VCaP (cell line): ENCODE data around the gene CORIN.
"Not testable (repeated sequence)": the region's sequence is repeated elsewhere in the genome, so short reads cannot be mapped to it uniquely, and the experiment has no call there.

Experiments used
- H3K27ac ChIP-seq: fragments of 450-650 bp; 2 replicates; pipeline ENCODE4 v1.5.1; 2017
- TF ChIP-seq, protein P1 (sequence below): fragments of 450-650 bp; conservative IDR thresholded peaks from 2 replicates; pipeline ENCODE4 v1.5.1; 2017; ENCODE audit warnings: mild to moderate bottlenecking, moderate library complexity

The CORIN gene

DNA sequence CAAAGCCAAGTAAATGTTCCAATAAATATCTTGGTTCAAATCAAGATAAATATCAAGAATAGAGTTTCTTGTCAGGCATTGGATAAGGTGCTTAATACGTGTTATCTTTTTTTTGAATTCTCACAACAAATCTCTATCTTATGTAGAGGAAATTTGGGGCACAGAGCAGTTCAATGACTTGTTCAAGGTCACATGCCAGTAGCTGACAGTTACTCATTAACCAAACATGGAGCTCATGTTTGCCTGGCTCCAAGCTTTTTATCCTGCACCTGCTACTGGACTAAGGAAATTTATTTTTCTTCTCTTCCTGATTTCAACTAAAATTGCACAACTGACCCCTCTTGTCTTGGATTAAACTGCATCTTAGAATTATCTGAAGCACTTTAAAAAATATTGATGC lies 276.5 kb downstream of the CORIN start:
- no peak overlapping the region for H3K27ac ChIP-seq
- TF ChIP-seq, protein P1, sequence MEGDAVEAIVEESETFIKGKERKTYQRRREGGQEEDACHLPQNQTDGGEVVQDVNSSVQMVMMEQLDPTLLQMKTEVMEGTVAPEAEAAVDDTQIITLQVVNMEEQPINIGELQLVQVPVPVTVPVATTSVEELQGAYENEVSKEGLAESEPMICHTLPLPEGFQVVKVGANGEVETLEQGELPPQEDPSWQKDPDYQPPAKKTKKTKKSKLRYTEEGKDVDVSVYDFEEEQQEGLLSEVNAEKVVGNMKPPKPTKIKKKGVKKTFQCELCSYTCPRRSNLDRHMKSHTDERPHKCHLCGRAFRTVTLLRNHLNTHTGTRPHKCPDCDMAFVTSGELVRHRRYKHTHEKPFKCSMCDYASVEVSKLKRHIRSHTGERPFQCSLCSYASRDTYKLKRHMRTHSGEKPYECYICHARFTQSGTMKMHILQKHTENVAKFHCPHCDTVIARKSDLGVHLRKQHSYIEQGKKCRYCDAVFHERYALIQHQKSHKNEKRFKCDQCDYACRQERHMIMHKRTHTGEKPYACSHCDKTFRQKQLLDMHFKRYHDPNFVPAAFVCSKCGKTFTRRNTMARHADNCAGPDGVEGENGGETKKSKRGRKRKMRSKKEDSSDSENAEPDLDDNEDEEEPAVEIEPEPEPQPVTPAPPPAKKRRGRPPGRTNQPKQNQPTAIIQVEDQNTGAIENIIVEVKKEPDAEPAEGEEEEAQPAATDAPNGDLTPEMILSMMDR, result no peak

DNA sequence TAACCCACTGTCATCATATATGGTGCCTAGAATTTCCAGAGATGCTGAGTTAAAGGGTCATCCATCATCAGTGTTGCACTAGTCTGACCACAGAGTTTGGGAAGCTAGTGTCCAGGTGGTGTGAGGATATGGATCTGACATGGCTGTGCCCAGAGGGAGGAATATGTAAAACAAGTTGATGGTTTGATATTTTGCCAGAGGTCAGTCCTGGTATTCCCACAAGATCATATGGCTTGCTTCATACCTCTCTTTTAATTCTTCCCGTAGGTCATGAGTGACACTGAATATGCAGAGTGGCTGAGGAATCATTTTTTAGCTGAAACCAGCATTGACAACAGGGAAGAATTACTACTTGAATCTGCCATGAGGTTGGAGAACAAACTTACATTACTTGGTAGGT lies 277.2 kb downstream of the CORIN start:
- no peak overlapping the region for H3K27ac ChIP-seq
- TF ChIP-seq, protein P1, result no peak

DNA sequence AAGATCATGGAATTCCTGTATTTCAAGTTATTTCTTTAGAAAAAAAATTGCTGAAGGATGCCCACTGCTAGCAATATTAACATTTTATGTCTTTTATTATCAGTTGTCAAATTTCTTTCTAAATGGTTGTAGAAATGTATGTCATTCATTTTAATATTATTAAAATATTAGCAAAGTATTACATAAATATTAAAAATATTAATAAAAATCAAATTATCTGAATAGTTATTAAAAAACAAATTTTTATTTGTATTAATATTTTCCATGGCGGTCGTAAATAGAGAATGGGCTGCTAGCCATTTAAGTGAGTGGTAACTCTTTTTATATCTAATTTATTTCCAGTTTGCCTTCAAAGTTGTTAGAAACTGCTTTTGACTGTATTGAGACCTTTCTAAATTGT lies 280.6 kb downstream of the CORIN start:
- H3K27ac ChIP-seq, result no peak overlapping the region
- TF ChIP-seq, protein P1, result no peak

DNA sequence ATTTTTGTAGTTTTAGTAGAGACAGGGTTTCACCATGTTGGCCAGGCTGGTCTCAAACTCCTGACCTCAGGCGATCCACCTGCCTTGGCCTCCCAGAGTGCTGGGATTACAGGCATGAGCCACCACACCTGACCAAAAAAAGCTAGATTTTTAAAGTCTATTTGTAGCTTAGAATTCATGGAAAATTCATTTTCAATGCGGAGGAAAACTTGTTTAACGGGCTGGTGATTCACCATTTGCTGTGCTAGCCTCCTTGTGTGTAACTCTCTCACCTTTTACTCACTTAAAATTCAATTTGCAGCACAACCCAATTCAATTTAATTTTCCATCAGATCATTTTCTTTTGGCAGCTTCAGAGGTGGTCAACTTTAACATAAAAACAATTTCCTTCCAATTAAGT lies 281.9 kb downstream of the CORIN start:
- not testable (repeated sequence) for H3K27ac ChIP-seq

DNA sequence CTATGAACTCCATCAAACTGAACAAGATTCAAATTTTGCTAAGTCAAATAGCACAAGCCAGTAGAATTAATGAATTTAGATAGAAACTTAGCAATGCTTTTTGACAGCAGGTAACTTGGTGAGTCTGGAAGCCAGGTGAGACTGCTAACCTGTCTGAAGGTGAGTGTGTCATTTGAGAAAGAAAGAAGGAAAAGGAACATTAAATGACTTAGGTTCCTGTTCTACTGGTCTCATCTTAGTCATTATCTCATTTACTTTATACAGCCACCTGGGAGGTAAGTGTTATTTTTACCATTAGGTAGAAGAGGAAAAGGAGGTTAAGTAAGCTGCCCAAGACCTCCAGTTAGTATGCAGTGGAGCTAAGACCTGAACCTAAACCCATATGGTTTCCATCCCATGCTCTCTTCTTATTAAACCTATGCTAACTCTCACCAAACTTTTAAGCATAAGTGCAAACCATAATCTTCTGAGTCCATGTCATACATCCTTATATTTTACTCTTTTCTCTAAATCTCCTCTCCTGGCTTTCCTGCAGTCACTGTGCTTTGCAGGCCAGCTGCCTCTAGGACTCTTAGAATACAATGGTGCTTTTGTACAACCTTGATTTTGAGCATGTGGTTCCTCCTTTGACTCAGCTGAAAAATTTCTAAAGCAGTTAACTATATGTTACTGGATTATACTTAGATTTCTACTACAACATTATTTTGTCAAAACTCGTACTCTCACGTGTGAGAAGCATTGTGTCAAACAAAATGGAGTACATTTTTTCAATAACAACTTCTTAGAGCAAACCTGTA lies 284.3 kb downstream of the CORIN start:
- TF ChIP-seq, protein P1, result no peak
- H3K27ac ChIP-seq, result no peak overlapping the region

DNA sequence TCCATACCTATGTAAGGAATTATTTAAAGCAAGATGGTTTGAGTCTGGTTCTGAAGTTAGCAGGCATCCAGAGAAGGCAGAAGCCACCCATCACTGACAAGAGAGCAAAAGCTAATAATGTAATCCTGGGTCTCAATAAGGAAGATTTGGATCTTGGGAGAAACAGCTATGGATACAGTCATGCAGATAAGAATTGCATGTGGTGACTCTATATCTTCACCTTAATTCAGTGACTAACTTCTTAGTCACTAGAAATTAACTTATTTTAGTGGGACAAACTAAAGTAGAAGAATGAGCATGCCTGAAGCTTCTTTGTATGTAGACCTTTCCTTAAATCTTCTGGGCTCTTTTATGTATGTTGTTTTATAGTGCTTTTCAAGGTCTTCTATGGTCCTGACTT lies 286.2 kb downstream of the CORIN start:
- TF ChIP-seq, protein P1, result no peak
- H3K27ac ChIP-seq, result no peak overlapping the region

DNA sequence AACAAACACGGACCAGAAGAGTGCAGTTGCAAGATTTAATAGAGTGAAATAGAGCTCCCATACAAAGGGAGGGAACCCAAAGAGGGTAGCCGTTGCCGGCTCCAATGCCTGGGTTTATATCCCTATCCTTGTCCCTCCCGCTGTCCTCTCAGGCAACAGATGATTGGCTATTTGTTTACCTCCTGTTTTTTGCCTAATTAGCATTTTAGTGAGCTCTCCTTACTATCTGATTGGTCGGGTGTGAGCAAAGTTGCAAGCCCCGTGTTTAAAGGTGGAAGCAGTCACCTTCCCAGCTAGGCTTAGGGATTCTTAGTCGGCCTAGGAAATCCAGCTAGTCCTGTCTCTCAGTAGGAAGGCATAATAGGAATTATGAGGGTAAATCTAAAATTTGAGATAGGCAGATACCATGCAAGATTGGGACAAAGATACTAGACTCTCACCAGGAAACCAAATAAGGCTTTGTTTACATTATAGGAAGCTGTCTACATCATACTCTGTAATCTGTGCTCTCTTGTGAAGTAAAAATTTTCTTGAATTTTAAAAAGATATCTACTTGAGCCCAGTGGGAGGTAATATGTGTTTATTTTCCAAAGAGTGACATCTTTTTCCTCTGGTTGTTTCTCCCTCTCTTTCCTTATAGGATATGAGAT lies 286.8 kb downstream of the CORIN start:
- H3K27ac ChIP-seq, result no peak overlapping the region
- TF ChIP-seq, protein P1, result no peak

DNA sequence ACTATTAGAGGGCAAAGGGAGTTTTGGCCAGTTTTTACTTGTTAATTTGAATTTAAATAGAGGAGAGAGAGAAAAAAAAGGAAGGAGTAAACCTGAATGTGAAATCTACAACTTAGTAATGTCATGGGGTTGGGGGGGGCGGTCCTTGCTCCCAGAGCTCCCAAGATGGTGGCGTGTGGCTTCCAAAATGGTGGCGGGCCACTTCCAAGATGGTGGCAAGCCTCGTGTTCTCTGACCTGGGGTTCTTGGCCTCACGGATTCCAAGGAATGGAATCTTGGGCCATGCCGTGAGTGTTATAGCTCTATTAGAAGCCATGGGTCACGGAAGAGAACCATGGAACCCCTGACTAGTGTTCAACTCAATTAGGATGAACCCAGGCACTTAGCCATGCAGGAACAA lies 287.5 kb downstream of the CORIN start:
- H3K27ac ChIP-seq, result not testable (repeated sequence)
